Gastroesophageal sphincter (tissue), 3 donors: Measurements from ENCODE around the gene GSC.

Experiments
- POLR2A ChIP-seq, 2 donors: fragments of 450-650 bp; IDR thresholded peaks; one replicate each; pipeline ENCODE4 v1.6.1; 2017; ENCODE audit warnings: antibody characterized with exemption in 2 of 2, mild to moderate bottlenecking in 2 of 2, moderate library complexity in 1 of 2
- POLR2AphosphoS5 ChIP-seq: sonication (generic); formaldehyde crosslinking; IDR thresholded peaks from one replicate; pipeline ENCODE4 v1.6.1; 2017; ENCODE audit warnings: antibody characterized with exemption
- TF ChIP-seq, protein P1 (sequence below), 4 experiments: fragments of 200-600 bp in 2 of 4; fragments of 450-650 bp in 2 of 4; sonication (generic) in 1 of 4; IDR thresholded peaks; one replicate each; pipeline ENCODE4 v1.5.1; 2017 to 2019; ENCODE audit warnings: antibody characterized with exemption in 4 of 4, mild to moderate bottlenecking in 2 of 4, moderate library complexity in 2 of 4

DNA sequence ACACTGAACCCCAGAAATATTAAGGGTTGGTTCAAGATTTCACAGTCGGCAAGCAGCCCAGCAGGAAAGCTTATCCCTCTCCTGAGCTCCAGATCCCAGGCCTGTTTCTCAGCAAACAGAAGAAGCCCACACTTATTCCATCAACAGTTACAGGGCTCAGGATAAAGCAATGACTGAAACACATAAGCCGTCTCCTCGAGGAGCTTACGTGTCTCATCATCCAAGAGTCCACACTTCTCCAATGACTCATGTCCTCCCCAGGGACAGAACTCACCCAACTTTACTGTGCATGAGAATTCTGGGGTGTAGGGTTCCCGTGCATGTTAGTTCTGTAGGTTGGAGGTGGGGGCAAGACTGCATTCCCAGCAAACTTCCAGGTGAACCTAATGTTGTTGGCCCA is 31.2 kb downstream of the GSC start:
- no peak for TF ChIP-seq POLR2A (IDR thresholded peaks at IDR 0.05)
- TF ChIP-seq POLR2AphosphoS5 = no peak
- TF ChIP-seq, protein P1, sequence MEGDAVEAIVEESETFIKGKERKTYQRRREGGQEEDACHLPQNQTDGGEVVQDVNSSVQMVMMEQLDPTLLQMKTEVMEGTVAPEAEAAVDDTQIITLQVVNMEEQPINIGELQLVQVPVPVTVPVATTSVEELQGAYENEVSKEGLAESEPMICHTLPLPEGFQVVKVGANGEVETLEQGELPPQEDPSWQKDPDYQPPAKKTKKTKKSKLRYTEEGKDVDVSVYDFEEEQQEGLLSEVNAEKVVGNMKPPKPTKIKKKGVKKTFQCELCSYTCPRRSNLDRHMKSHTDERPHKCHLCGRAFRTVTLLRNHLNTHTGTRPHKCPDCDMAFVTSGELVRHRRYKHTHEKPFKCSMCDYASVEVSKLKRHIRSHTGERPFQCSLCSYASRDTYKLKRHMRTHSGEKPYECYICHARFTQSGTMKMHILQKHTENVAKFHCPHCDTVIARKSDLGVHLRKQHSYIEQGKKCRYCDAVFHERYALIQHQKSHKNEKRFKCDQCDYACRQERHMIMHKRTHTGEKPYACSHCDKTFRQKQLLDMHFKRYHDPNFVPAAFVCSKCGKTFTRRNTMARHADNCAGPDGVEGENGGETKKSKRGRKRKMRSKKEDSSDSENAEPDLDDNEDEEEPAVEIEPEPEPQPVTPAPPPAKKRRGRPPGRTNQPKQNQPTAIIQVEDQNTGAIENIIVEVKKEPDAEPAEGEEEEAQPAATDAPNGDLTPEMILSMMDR (IDR thresholded peaks at IDR 0.05) = no peak
